Cardiac muscle cell (in vitro differentiated cells and primary cell): ENCODE data around the gene COPZ2. TPM values are rescaled to one million over a fixed set of nuclear protein-coding genes. Genes with fewer than 3 reads are reported as not detected.

Source experiments
- DNase-seq, 2 donors: peaks; one replicate each; pipeline versions ENCODE4 v3.0.0 to v3.0.0-alpha.2; 2010 to 2017; ENCODE audit warnings: low read depth in 1 of 2, low spot score in 1 of 2
- H3K27ac ChIP-seq: fragments of 200-600 bp; sonication (generic); 2 replicates; pipeline ENCODE4 v1.5.1; 2016
- H3K27me3 ChIP-seq: fragments of 200-600 bp; sonication (generic); 2 replicates; pipeline ENCODE4 v1.6.0; 2016; ENCODE audit warnings: control low read depth
- H3K36me3 ChIP-seq: fragments of 200-600 bp; sonication (generic); 2 replicates; pipeline ENCODE4 v1.5.1; 2016; ENCODE audit warnings: control low read depth
- H3K4me1 ChIP-seq: fragments of 200-600 bp; sonication (generic); 2 replicates; pipeline ENCODE4 v1.8.1; 2017; ENCODE audit warnings: low read depth, mild to moderate bottlenecking, mixed run types
- H3K4me3 ChIP-seq: fragments of 200-600 bp; sonication (generic); 2 replicates; pipeline ENCODE4 v1.5.1; 2016; ENCODE audit warnings: mild to moderate bottlenecking
- H3K9me3 ChIP-seq: fragments of 200-600 bp; sonication (generic); 2 replicates; pipeline ENCODE4 v1.5.1; 2017; ENCODE audit warnings: low read depth, mild to moderate bottlenecking, control low read depth
- polyA plus RNA-seq: library from polyadenylated mRNA; unstranded; fragments of >200 nt; fragmentation: Nextera tagmentation; extraction: Ambion mirVana; gene quantifications from 2 replicates; pipeline ENCODE4 v1.2.1, GENCODE V29; 2016
- total RNA-seq: library from RNA; depleted of rRNA; stranded (reverse); fragments of >200 nt; gene quantifications from 2 replicates; pipeline ENCODE4 v1.2.3, GENCODE V29; 2016
- TF ChIP-seq, protein P1 (sequence below): IDR thresholded peaks from 2 replicates; pipeline ENCODE4 v1.5.1; 2012; ENCODE audit warnings: low read depth, mild to moderate bottlenecking, low read length

Gene COPZ2
- total and polyA plus RNA-seq, 2 experiments from 2014 or later: 14.4 to 36.1 TPM

DNA sequence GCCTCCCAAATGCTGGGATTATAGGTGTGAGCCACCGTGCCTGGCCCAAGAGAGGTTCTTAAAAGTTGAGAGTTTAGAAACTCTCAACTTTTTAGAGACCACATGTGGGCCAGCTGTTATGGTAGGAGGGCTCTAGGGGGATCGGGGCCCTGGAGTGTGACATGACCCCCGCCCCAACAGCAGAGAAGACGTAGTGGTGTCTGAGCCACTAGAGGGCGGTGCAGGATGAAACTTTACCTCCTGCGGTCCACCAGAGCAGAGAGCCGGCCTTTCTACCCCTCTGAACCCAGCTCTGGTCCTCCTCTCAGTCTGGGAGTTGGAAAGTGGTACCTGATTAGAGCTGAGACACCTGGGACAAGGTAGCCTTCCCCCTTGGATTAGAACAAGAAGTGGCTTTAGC lies 59.3 kb downstream of the COPZ2 start:
- TF ChIP-seq, protein P1, sequence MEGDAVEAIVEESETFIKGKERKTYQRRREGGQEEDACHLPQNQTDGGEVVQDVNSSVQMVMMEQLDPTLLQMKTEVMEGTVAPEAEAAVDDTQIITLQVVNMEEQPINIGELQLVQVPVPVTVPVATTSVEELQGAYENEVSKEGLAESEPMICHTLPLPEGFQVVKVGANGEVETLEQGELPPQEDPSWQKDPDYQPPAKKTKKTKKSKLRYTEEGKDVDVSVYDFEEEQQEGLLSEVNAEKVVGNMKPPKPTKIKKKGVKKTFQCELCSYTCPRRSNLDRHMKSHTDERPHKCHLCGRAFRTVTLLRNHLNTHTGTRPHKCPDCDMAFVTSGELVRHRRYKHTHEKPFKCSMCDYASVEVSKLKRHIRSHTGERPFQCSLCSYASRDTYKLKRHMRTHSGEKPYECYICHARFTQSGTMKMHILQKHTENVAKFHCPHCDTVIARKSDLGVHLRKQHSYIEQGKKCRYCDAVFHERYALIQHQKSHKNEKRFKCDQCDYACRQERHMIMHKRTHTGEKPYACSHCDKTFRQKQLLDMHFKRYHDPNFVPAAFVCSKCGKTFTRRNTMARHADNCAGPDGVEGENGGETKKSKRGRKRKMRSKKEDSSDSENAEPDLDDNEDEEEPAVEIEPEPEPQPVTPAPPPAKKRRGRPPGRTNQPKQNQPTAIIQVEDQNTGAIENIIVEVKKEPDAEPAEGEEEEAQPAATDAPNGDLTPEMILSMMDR: peak; percentile 80
- peaks cover 14% of the 10 kb centered on the region for H3K36me3 ChIP-seq
- H3K27ac ChIP-seq: no peak overlapping the region
- H3K9me3 ChIP-seq: no peaks in the 10 kb centered on the region
- no peaks in the 10 kb centered on the region for H3K27me3 ChIP-seq
- H3K4me3 ChIP-seq: no peak overlapping the region
- peaks cover 28% of the 10 kb centered on the region for H3K4me1 ChIP-seq
- DNase-seq: peak; percentile 75 to 85

Other genes with a start within 250 kb of the COPZ2 start
- gene OSBPL7, start 216.0 kb downstream of the COPZ2 start, total RNA-seq: 12.2 and 20.5 TPM in 2 replicates
- gene OSBPL7, start 216.0 kb downstream of the COPZ2 start, polyA plus RNA-seq: 12.1 and 18.0 TPM in 2 replicates
- 79.1 and 87.1 TPM in 2 replicates for gene MRPL10, start 206.3 kb downstream of the COPZ2 start, total RNA-seq
- 70.0 and 108 TPM in 2 replicates for gene MRPL10, start 206.3 kb downstream of the COPZ2 start, polyA plus RNA-seq
- 0.46 TPM in 1 of 2 replicates, not detected in the other for gene LRRC46, start 206.1 kb downstream of the COPZ2 start, total RNA-seq
- gene LRRC46, start 206.1 kb downstream of the COPZ2 start, polyA plus RNA-seq: 1.9 and 2.5 TPM in 2 replicates
- gene SCRN2, start 196.5 kb downstream of the COPZ2 start, total RNA-seq: 101 and 149 TPM in 2 replicates
- 139 and 179 TPM in 2 replicates for gene SCRN2, start 196.5 kb downstream of the COPZ2 start, polyA plus RNA-seq
- 5.8 and 6.3 TPM in 2 replicates for gene SP6, start 186.6 kb downstream of the COPZ2 start, total RNA-seq
- gene SP6, start 186.6 kb downstream of the COPZ2 start, polyA plus RNA-seq: 4.6 and 5.0 TPM in 2 replicates
- gene SP2, start 141.6 kb downstream of the COPZ2 start, total RNA-seq: 3.7 and 3.9 TPM in 2 replicates
- gene SP2, start 141.6 kb downstream of the COPZ2 start, polyA plus RNA-seq: 6.9 and 10.5 TPM in 2 replicates
- 11.7 and 12.9 TPM in 2 replicates for gene PNPO, start 96.2 kb downstream of the COPZ2 start, total RNA-seq
- gene PNPO, start 96.2 kb downstream of the COPZ2 start, polyA plus RNA-seq: 12.9 and 15.6 TPM in 2 replicates
- not detected in 2 replicates for gene PRR15L, start 79.9 kb downstream of the COPZ2 start, total RNA-seq
- gene PRR15L, start 79.9 kb downstream of the COPZ2 start, polyA plus RNA-seq: 0.22 TPM in 1 of 2 replicates, not detected in the other
- 81.8 and 121 TPM in 2 replicates for gene CDK5RAP3, start 66.7 kb downstream of the COPZ2 start, total RNA-seq
- gene CDK5RAP3, start 66.7 kb downstream of the COPZ2 start, polyA plus RNA-seq: 137 and 158 TPM in 2 replicates
- gene NFE2L1, start 10.6 kb upstream of the COPZ2 start, total RNA-seq: 96.4 and 122 TPM in 2 replicates
- gene NFE2L1, start 10.6 kb upstream of the COPZ2 start, polyA plus RNA-seq: 56.0 and 56.7 TPM in 2 replicates
- gene CBX1, start 63.7 kb upstream of the COPZ2 start, total RNA-seq: 62.9 and 102 TPM in 2 replicates
- gene CBX1, start 63.7 kb upstream of the COPZ2 start, polyA plus RNA-seq: 35.9 and 38.3 TPM in 2 replicates
- 11.0 and 11.6 TPM in 2 replicates for gene SNX11, start 70.0 kb upstream of the COPZ2 start, total RNA-seq
- 19.2 and 19.3 TPM in 2 replicates for gene SNX11, start 70.0 kb upstream of the COPZ2 start, polyA plus RNA-seq